GM21367 (cell line): ENCODE measurements around the gene NPAS2.

Source experiments
- ATAC-seq: cut with Tn5 transposase; IDR thresholded peaks from one replicate; pipeline ENCODE4 v1.9.1; 2021; ENCODE audit not compliant: unreplicated experiment

The NPAS2 gene

DNA sequence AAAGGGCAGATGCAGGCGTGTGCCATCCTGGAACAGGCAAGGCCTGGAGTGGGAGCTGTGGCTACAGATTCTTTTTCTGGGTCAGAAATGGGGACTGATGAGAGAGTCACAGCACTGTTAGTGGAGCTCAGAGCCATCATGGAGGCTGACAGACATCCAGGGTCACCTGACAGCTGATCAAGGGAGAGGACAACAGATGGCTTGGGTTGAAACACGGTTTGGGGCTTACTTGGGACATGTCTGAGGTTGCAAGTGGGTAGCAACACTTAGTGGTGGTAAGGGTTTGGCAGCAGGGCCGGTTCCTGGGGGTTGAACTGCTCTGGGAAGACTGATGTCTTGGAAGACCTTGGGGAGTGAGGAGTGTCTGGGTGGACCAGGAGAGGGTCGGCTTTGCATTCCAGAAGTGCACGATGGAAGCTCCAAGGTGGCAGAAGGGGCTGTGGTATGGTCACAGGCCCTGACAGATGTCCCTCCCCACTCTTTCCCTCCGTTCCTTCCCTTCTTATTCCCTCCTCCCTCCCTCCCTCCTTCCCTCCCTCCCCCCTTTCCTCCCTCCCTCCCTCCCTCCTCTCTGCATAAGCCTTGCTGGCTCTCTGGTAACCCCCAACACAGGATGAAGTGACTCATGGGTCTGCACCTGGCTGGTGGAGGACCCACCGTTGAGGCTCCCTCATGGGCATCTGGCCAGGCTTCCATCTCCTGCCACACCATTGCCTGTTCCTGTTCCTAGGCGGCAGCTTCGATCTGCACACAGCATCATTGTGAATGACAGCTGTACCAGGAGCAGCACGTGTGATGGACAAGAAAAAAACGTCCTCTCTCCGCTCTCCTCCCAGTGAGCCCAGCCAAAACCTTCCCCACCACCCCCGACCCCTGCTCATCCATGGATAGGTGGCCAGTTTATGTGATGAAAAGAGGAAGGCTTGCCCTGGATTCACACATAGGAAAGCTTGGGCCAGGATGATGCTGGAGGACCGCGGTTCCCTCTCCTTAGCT lies 118.4 kb downstream of the NPAS2 start:
- no peak for ATAC-seq

DNA sequence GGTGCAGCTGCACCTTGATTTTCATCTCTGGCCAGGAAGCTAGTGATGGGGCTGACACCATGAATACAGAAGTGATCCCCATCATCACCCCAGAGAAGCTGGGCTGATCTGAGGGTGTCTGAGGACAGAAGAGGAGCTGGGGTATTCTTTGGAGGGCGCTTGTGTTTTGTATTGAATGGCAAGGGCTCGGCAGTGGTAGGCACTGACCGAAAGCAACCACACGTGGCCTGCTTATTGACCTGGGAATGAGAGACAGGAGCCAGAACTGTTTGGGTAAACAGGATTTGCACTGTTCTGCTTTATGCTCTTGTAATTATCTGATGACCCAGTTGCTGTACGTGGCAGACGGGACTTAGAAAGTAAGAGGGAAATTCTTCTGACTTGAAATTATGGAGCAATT lies 119.5 kb downstream of the NPAS2 start:
- no peak for ATAC-seq

DNA sequence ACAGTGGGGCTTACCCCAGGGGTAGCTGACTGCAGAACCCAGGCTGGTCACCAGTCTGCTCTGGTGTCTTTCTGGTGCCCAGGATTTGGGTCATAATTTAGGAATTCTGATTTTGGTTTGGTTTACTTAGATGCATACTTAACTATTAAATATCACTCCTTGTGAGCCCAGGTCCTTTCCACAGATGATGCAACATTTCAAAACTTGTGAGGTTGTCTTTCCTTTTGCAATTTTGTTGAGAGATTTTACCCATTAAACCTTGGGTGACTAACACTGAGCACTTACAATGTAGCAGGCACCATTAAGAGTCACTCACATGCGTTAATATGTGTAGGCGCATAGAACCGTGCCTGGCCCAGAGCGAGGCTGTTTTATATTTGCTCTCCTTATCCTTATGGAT lies 120.3 kb downstream of the NPAS2 start:
- ATAC-seq, result no peak

DNA sequence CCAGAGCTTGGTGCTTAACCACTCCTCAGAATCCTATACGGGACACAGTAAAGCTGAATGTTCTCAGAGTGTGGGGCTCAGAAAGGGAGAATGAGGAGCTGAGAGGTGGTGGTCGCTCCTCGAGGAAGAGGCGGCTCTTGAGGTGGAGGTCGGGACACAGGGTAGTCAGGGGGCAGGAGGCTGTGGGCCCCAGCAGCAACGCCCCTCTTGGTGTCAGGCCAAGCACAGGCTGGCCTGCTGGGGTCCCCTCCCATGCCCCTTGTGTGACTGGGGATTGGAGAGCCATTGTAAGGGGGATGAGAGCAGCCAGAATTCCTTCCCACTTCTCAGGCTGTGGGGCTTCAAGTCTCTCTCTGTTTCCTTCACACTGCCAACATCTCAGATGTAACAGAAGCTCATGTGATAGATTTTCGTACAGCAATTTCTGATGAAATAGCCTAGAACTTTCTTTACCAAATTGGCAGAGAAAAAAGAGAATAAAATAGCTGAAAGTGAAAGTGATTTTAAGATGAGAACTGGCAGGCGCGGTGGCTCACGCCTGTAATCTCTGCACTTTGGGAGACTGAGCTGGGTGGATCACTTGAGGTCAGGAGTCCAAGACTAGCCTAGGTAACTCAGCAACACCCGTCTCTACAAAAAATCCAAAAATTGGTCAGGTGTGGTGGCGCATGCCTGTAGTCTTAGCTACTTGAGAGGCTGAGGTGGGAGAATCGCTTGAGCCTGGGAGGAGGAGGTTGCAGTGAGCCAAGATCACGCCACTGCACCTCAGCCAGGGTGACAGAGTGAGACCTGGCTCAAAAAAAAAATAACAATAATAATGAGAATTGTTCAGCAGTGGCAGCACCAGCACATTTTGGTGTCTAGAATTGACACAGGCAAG lies 121.1 kb downstream of the NPAS2 start:
- no peak for ATAC-seq

DNA sequence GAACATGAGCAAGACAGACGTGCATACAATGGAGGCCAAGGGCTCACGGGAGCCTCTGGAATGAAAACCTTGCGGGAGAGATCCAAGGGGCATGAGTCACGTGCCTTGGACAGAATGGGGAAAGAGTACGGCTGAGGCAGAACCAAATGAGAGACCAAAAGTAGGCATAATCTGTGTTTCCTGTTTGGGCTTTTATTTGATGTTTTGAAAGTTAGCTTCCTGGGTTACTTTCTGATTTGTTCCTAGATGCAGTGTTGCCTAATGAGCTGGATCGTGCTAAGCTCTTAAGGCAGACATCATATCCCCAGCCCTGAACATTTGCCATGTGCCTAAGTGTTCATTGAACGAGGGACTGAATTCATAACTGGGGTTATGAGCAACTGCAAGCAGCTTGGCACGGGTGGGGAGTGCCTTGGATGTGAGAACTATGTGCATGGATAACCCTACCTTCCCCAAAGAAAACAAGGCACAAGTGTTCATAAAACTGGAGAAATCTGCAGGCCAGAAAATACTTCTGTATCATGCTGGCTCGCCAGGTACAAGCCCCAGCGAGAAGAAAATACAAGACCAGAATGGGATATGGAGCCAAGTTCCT lies 121.8 kb downstream of the NPAS2 start:
- no peak for ATAC-seq

DNA sequence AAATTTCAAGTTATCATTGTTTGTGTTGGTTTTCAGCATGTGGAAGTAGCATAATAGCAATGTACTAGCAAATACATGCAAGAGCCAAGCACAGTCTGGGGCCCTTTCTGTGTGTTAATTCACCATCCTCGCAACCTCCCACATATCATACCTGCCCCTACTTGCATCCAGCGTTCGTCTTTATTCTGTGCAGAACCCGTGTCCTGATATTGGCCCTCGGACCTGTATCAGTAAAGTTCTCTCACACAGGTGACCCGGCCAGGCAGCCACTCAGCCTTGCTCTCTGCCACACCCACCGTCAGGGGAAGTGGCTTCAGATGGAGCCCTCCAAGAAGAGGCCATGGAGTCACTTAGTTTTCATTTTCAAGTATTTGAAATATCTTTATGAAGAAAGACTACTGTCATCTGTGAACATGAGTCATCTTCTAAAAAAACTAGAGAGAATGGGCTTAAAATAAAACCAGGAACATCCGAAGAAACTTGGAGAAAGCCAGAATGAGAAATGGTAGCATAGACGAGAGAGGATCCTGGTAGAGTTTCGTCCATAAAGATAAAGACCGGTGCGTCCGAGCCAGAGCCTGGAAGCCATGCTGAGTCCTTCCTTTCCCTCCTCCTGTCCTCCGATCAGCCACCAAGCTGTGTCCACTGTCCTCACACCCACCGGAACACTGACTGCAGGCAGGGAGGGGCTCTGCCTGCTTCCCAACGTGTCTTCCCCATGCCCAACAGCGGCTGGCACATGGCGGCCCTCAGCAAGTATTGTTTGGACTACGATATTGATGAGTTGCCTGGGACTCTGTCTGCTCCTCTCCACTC lies 124.9 kb downstream of the NPAS2 start:
- ATAC-seq, result no peak

DNA sequence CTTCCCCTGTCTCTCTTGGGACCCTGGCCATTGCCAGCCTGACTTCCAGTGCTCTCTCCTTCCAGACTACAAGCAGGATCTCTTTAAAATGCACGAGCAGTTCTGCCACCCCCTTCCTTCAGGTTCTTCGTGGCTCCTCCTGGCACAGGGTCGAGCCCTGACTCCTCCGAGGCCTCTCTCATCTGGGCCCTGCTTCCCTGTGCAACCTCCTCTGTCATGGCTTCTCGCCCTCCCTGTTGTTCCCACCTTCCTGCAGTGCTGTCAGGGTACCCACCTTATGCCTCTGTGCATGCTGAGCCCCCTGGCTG lies 125.4 kb downstream of the NPAS2 start:
- ATAC-seq, result no peak

DNA sequence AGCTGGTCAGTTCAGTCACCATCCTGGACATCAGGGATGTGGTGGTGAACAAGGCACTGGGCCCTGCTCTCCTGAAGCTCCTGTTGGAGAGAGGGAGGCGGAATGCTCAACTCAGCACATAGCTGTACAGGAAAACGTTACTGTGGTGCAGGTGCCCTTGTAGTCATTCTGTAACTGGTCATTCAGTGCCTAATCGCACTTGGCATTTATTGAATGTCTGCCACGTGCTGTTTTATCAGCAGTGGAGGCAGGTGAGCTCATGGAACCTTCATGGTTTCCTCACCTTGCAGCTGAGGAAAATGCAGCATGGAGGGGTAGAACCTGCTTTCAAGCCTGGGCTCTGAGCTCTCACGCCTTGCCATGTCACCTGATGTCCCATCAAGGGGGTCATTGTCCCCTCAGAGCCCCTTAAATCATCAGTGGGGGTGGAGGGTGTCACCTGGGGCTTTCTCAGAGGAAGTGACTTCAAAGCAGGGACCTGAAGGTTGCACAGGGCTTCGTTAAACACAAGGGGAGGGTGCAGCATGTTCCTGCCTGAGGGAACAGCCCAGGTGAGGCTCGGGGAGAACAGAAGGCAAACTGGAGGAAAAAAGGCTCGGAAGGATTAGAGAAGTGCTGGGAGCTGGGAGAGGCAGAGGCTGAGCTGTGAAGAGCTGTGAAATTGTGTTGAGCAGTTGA lies 126.1 kb downstream of the NPAS2 start:
- no peak for ATAC-seq

DNA sequence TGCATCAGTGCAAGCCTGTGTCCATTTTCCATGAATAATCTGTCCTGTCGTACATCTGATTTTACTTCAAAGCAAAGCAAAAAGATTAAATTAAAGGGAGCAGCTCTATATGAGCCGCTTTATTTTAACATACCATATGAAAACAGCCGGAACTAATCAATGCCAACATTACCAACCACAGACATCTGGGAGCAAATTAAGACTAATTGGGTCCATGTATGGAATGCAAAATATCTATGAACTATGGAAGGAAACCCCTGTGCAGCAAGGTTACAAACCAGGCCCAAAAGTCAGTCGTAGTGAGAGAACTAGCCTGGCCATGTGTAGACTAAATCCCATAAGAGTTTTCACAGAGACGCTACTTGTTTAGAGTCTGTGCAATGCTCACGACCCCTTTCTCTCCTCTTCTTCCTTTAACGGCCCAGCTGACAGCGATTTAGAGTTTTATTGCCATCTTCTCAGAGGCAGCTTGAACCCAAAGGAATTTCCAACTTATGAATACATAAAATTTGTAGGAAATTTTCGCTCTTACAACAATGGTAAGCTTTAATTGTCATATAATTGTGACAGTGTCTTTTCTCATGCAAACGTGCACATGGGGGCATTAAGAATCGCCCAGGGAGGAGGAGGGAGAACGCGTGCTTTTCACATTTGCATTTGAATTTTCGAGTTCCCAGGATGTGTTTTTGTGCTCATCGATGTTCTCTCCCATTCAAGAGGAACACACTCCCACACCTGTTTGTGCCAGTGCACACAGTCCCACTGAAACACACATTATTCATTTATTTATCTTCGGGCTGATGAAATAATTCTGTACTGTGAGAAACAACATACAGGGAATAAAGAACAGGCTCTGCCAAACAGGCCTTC lies 129.2 kb downstream of the NPAS2 start:
- ATAC-seq, result no peak

DNA sequence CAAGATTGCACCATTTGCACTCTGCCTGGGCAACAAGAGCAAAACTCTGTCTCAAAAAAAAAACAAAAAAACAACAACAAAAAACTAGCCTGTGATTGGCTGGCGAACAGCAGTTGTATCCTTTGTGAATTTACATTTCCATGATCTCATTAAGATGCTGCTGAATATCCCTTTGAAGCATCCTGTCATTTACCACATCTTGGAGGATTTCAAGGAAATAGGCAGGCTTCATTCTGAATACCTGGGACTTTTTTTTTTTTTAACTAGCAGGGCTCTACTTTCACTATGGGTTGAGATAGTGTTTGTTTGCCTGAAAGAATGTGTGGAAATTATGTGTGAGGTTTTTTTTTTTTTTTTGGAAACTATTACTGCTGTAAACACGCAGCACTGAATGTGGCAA lies 132.6 kb downstream of the NPAS2 start:
- no peak for ATAC-seq

DNA sequence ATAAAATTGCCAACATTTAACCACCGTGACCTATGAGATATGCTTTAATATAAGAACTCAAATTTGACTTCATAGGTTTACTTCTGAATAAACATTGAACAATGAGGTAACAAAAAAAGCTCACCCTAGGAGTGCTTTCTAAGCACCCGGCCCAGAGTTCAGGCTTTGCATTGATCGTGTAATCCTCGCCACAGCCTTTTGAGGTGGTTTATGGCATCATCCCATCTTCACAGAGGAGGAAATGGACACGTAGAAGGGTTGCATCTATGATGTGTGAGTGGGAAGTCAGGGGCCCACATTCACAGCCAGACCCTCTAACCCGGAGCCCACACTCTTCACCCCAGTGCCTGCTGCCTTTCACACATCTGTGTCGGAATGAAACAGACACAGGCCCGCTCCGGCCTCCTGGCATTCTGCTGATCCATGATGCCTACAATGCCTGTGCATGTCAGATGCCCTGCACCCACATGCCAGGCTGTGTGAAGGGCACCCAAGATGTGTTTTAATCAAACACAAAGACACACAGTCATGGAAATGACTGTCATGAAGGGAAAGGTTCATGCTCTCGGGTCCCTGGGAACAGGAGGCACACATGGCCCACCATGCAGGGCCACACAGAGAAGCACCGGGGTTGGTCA lies 133.6 kb downstream of the NPAS2 start:
- ATAC-seq, result no peak

DNA sequence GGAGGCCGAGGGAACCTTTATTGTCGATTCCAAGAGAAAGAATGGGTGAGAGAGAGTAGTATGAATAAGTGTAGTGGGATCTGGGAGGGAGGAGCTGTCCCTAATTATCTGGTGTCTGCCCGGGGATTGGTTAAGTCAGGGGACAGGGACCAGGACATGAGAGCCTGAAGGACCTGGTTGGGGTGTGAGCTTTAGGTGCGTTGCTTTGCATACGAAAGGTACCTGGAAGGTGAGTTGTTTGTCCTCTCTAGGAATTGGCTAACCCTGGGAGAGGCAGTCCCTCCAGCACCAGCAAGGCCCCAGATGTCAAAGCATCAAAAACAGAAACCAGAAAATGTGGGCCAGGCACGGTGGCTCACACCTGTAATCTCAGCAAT lies 134.1 kb downstream of the NPAS2 start:
- no peak for ATAC-seq

DNA sequence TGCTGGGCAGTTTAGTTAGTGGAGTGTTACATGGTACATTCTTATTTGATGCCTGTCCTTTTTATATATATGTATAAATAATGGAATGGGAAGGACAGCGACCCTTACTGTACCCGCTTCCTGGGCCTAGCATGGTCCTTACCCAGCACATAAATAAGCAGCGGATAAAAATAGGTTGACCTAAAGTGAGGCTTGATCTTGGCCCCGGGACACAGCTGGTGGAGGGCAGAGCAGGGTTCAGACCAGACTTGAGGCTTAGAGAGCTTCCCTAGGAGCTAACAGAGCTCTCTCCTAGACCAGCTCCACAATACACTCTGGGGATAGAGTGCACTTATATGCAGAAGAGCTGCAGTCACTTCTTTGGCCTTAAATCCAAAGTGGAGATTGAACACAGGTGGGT lies 135.3 kb downstream of the NPAS2 start:
- no peak for ATAC-seq

DNA sequence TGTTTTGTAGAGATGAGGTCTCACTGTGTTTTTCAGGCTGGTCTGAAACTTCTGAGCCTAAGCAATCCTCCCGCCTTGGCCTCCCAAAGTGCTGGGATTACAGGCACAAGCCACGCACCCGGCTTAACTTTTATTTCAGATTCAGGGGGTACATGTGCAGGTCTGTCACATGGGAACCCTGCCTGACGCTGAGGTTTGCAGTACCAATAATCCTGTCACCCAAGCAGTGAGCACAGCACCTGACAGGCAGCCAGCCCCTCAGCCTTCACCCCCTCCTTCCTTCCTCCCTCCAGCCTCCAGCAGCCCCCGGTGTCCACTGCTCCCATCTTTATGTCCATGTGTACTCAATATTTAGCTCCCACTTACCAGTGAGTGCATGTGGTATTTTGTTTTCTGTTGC lies 136.1 kb downstream of the NPAS2 start:
- ATAC-seq, result no peak

DNA sequence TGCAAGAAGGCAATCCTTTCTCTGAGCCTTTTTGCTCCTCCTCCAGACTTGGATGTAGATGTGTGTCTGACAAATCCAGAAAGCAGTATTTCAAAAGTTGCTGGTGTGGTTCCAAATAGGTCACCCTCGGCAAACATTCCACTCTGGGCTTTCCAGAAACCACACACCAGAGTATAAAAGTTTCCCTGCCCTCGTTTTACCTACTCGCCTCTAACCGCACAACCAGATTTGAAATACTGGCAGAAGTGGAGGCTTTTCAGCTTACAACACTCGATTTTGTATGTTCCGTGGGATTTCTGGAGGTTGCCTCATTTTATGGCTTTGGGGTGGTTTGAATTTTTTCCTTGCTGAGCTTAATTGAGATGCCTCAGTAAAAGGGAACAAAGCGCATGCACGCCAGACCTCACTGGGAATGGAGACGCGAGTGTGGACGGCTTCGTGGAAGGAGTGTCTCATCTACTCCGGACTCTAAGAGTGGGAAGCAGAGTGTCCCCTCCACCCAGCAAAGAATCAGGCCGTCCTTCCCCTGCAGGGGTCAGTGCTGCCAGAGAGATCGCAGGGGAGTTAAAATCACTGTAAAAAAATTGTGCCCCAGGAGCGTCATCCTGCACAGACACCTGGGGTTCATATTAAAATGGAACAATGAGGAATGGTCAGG lies 138.2 kb downstream of the NPAS2 start:
- ATAC-seq, result no peak

DNA sequence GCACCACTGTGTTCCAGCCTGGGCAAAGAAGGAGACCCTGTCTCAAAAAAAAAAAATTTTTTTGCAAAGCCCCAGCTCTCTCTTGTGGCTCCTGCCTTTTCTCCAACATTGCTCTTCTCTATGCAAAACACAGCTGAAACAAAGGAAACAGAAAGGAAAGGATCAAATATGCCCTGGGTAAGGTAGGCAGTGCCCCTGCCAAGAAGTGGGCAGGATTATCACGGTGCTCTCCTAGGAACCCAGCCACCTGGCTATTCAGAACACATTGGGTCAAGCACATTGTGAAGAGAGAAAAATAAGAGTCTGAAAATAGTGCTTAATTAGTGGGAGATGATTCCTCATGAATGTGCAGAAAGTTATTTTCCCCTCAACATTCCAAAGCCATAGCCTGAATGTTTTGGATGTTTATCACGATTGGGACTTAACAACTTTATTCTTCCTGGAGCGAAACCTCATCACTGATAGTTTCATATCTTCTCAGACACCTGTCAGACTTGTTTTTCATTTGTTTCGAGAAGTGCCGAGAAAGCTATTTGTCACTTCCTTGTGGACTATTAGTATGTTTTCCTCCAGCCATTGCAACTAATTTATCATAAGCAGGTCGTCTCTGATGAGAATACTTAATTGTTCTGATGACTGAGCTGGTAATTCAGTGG lies 139.4 kb downstream of the NPAS2 start:
- no peak for ATAC-seq

DNA sequence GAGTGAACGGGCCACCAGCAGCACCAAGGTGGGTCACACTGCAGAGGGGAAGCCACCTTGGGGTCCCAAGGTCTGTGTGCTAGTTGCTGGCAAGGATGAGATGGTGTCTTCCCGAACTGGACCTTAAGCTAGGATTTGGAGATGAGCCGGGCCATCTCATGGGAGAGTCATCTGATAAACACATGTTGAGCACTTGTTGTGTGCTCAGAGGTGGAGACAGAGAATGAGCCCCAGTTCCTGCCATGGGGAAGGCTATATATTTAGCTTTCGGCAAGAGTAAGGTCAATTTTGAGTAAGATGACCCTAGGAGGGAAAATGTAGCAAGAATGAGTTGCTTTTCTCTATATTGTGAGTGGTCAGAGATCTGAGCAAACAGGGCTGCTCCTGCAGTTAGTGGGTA lies 140.7 kb downstream of the NPAS2 start:
- no peak for ATAC-seq
